NCI-H1048 (cell line): Measurements from ENCODE around the gene ANXA8L1.
"Not testable (repeated sequence)": the region's sequence is repeated elsewhere in the genome, so short reads cannot be mapped to it uniquely, and the experiment has no call there.

ENCODE experiments used
- DNase-seq: peaks from one replicate; lab custom pipeline; 2025; lab: John Stamatoyannopoulos, UW

ANXA8L1 gene

GRCh38 chr10:46375406-46375805, at the start of gene ANXA8L1:
ANXA8L1 (plus strand) TSS chr10:46375776; CDS start chr10:46375852, 76 bp downstream.
- not testable (repeated sequence) for DNase-seq

- no peak for DNase-seq
These were observed 49.5 kb upstream of the ANXA8L1 start for GRCh38 chr10:46326066-46326465.

- no peak for DNase-seq
These were observed 48.6 kb upstream of the ANXA8L1 start for GRCh38 chr10:46326971-46327370.

GRCh38 chr10:46327685-46328084, 47.9 kb upstream of the ANXA8L1 start:
- no peak for DNase-seq

GRCh38 chr10:46328853-46329689, 46.5 kb upstream of the ANXA8L1 start:
- DNase-seq = no peak

GRCh38 chr10:46329690-46330016, 45.9 kb upstream of the ANXA8L1 start:
- no peak for DNase-seq

- DNase-seq = no peak
These were observed 44.7 kb upstream of the ANXA8L1 start for GRCh38 chr10:46330894-46331293.

- not testable (repeated sequence) for DNase-seq
These were observed 10.1 kb upstream of the ANXA8L1 start for GRCh38 chr10:46365484-46365883.

- not testable (repeated sequence) for DNase-seq
These were observed 8.4 kb upstream of the ANXA8L1 start for GRCh38 chr10:46367209-46367608.

GRCh38 chr10:46367666-46368240, 7.8 kb upstream of the ANXA8L1 start:
- not testable (repeated sequence) for DNase-seq

GRCh38 chr10:46368956-46369355, 6.6 kb upstream of the ANXA8L1 start:
- not testable (repeated sequence) for DNase-seq

- DNase-seq = not testable (repeated sequence)
These were observed 1.2 kb upstream of the ANXA8L1 start for GRCh38 chr10:46374410-46374809.

GRCh38 chr10:46377022-46377421, 1.4 kb downstream of the ANXA8L1 start:
- DNase-seq = not testable (repeated sequence)

- DNase-seq = not testable (repeated sequence)
These were observed 2.1 kb downstream of the ANXA8L1 start for GRCh38 chr10:46377651-46378050.

- not testable (repeated sequence) for DNase-seq
These were observed 2.5 kb downstream of the ANXA8L1 start for GRCh38 chr10:46378108-46378507.

- not testable (repeated sequence) for DNase-seq
These were observed 3.8 kb downstream of the ANXA8L1 start for GRCh38 chr10:46379233-46379848.

- not testable (repeated sequence) for DNase-seq
These were observed 10.3 kb downstream of the ANXA8L1 start for GRCh38 chr10:46385858-46386257.

- DNase-seq = not testable (repeated sequence)
These were observed 11.1 kb downstream of the ANXA8L1 start for GRCh38 chr10:46386694-46387093.

GRCh38 chr10:46387309-46387902, 11.8 kb downstream of the ANXA8L1 start:
- DNase-seq = not testable (repeated sequence)

GRCh38 chr10:46391422-46391821, 15.8 kb downstream of the ANXA8L1 start:
- DNase-seq = not testable (repeated sequence)

- DNase-seq = not testable (repeated sequence)
These were observed 21.1 kb downstream of the ANXA8L1 start for GRCh38 chr10:46396441-46397279.

GRCh38 chr10:46397767-46398166, 22.2 kb downstream of the ANXA8L1 start:
- not testable (repeated sequence) for DNase-seq
